ENCODE measurements around the gene RPP21.

The RPP21 gene

DNA sequence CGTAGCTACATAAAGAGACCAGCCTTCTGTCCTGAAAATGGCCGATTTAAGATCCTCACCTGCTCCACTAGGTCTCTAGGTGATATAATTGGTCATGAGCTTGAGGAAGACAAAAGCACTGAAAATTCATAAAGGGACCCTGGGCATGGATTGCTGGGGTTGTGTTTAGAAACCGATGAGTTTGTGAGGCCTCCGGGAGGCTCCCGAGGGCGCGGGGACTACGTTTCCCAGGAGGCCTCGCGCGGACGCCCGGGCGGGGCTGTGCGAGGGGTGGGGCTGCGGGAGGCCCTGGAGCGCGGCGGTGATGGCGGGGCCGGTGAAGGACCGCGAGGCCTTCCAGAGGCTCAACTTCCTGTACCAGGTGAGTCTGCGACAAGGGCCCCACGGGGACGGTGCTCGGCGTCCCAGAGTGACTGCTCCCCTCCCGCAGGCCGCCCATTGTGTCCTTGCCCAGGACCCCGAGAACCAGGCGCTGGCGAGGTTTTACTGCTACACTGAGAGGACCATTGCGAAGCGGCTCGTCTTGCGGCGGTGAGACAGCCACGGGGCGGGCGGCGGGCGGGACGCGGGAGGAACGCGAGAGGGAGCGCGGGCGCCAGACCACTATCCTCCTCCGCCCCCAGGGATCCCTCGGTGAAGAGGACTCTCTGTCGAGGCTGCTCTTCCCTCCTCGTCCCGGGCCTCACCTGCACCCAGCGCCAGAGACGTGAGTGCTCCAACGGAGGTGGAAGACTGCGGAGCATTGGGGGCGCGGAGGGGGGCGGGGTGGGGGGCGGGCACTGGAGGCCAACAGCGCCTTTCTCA, at the start of gene RPP21:
Gene RPP21, plus strand, starts transcription at position 289 of the 804 bp plus-strand sequence. Its CDS starts 16 bp downstream, at position 305.
- Mint-ChIP-seq H3K36me3 (peaks cover 16% of the 10 kb centered on the region), H3K4me3 (peak within 1 kb of the TSS; percentile 90), H3K27me3 (no peaks in the 10 kb centered on the region), H3K27ac (peak within 1 kb of the TSS; percentile 82), H3K4me1 (peaks cover 25% of the 10 kb centered on the region), H3K9me3 (no peaks in the 10 kb centered on the region)
- peak; percentile 97 for ATAC-seq (ENCODE audit: low read depth)
- DNase-seq (ENCODE audit: low spot score in 2 of 2) = peak; percentile 80 to 85

DNA sequence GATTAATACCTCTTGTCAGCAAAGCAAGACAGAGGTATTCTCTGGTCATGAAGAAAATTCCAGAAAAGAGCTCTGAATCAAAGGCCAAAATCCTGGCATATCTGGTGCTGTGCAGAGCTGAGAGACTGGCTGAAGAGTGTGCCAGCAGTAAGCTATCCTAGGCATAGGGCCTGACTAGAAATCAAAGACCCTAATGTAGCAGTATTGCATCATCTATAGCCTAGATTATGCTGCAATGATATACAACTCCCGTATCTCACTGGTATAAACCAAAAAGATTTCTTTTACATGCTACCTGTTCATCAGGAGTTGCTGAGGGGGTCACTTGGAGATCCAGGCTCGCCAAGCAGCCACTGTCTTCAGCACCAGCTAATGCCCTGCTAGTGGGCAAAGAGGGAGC, 49.1 kb upstream of the RPP21 start:
- ATAC-seq (ENCODE audit: low read depth) (no peak), DNase-seq (ENCODE audit: low spot score in 2 of 2) (no peak)
- Mint-ChIP-seq H3K27ac (no peak overlapping the region), H3K9me3 (no peaks in the 10 kb centered on the region), H3K4me1 (peaks cover 3% of the 10 kb centered on the region), H3K36me3 (peaks cover 30% of the 10 kb centered on the region), H3K4me3 (no peak overlapping the region), H3K27me3 (no peaks in the 10 kb centered on the region)

DNA sequence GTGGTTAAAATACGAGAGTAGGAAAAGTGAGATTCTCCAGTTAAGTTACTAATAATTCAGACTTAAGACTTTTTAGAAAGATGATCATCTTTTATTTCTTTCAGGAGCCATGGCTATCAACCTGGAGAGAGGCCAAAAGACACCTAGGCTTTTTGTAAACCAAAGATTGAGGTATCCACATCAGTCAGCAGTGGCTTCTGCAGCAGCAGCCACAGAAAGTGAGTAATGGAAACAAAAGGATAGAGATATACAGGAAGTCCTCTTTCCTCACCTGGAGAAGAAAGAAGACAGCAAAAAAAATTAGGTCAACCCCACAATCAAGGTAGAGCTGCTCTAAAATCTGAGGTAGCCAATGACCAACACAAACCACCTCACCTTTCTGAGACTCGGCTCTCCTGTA, 41.0 kb upstream of the RPP21 start:
- ATAC-seq (ENCODE audit: low read depth) = no peak
- Mint-ChIP-seq H3K9me3 (no peaks in the 10 kb centered on the region), H3K27ac (no peak overlapping the region), H3K27me3 (no peaks in the 10 kb centered on the region), H3K4me3 (no peak overlapping the region), H3K36me3 (peaks cover 32% of the 10 kb centered on the region), H3K4me1 (peaks cover 7% of the 10 kb centered on the region)
- DNase-seq (ENCODE audit: low spot score in 2 of 2) = no peak

DNA sequence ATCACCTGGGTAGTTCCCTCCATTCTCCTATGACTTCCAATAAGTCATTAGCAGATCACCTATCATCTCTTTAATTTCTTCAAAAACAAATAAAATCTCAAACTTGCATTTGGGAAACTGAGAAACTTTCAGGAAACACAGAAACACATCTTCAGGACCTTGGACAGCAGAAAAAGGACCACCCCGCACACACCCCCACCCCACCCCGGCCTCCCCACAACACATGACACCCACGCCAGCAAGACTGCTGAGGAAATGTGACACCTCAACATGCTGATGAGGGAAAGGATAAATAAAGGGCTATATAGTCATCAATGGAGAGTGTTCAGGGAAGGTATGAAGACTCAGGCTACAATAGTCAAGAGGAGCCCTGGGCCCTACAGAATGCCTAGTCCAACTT, 33.9 kb upstream of the RPP21 start:
- Mint-ChIP-seq H3K4me1 (peaks cover 24% of the 10 kb centered on the region), H3K36me3 (peaks cover 40% of the 10 kb centered on the region), H3K27me3 (no peaks in the 10 kb centered on the region), H3K4me3 (no peak overlapping the region), H3K9me3 (no peaks in the 10 kb centered on the region), H3K27ac (no peak overlapping the region)
- no peak for DNase-seq (ENCODE audit: low spot score in 2 of 2)
- ATAC-seq (ENCODE audit: low read depth) = no peak

DNA sequence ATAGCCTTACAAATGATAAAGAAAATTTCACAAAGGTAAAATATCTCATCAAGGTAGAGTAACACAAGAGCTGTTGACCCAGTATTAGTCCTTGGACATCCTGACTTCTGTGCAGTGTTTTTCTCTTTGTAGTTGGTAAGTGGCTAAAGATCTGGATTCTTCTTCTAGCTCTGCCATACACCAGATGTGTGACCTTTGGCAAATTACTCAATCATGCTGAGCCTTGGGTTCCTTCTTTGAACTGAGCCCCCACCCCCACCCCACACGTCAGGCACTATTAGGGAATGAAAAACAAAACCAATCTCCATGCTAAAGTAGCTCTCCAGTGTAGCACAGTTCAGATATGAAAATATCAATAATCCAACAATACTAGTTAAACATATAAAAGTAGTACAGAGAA, 33.3 kb upstream of the RPP21 start:
- DNase-seq (ENCODE audit: low spot score in 2 of 2) = no peak
- no peaks in the 10 kb centered on the region for H3K9me3 Mint-ChIP-seq
- H3K36me3 Mint-ChIP-seq = peaks cover 40% of the 10 kb centered on the region
- no peaks in the 10 kb centered on the region for H3K27me3 Mint-ChIP-seq
- H3K4me1 Mint-ChIP-seq = peaks cover 24% of the 10 kb centered on the region
- ATAC-seq (ENCODE audit: low read depth) = no peak
- no peak overlapping the region for H3K4me3 Mint-ChIP-seq
- no peak overlapping the region for H3K27ac Mint-ChIP-seq

DNA sequence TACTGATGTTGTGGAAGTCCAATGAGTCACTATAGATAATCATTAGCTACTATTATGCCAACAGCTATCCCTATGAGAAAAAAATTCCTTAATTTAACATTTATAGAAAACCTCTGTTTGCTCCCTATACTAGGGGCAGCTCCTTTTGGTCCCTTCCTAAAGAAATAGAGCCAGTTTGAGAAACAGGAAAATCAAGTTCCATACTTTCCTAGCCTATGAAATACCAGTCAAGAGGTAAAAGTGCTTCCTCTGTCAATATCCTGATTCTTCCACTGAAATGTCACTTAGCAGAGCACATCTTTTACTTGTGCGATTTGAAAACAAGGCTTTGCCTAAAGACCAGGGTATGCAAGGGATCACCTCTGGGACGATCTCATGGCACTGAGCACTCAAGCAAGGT, 32.7 kb upstream of the RPP21 start:
- H3K27ac Mint-ChIP-seq = no peak overlapping the region
- peaks cover 36% of the 10 kb centered on the region for H3K36me3 Mint-ChIP-seq
- H3K4me1 Mint-ChIP-seq = peaks cover 25% of the 10 kb centered on the region
- DNase-seq (ENCODE audit: low spot score in 2 of 2) (no peak), ATAC-seq (ENCODE audit: low read depth) (no peak)
- no peaks in the 10 kb centered on the region for H3K9me3 Mint-ChIP-seq
- H3K27me3 Mint-ChIP-seq = no peaks in the 10 kb centered on the region
- no peak overlapping the region for H3K4me3 Mint-ChIP-seq

DNA sequence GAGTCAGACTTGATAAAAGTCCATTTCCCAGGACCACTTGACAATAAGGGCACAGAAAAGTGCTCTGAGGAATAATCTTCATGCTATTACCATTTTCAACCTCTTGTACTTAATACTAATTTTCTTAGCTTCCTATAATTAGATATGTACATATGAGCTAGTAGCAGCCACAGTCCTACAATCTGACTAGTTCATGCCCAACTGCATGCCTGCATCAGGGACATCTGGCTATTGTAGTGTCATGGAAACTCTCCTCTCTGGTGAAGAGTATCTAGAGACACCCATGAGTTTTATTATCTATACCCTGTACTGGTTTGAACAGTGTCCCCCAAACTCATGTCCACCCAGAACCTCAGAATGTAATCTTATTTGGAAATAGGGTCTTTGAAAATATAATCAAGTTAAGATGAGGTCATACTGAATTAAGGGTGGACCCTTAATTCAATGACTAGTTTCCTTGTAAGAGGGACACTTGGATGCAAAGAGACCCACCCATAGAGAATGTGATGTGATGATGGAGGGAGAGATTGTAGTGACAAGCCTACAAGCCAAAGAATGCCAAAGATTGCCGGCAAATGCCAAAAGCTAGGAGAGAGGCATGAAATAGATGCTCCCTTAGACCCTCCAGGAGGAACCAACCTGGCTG, 32.2 kb upstream of the RPP21 start:
- no peak overlapping the region for H3K4me3 Mint-ChIP-seq
- H3K27me3 Mint-ChIP-seq = no peaks in the 10 kb centered on the region
- DNase-seq (ENCODE audit: low spot score in 2 of 2) = no peak
- peaks cover 30% of the 10 kb centered on the region for H3K4me1 Mint-ChIP-seq
- H3K36me3 Mint-ChIP-seq = peaks cover 40% of the 10 kb centered on the region
- ATAC-seq (ENCODE audit: low read depth) = no peak
- no peak overlapping the region for H3K27ac Mint-ChIP-seq
- no peaks in the 10 kb centered on the region for H3K9me3 Mint-ChIP-seq

DNA sequence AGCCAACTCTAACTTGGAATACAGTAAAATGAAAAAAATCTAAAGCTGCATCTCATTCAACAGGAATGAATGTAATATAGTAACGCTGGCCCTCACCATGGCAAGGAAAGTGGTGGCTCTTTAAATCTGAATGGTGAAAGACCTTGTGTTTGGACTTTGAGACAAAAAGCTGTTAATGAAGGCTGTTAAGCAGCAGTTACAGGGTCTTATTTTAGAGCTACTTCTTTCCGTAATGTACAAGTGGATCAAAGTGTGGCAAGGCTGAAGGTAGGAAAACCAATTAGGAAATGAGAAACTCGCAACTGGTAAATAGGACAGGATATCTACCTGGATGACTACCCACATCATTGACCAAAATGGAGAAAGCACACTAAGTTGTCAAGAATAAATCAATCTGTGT, 29.8 kb upstream of the RPP21 start:
- no peak overlapping the region for H3K27ac Mint-ChIP-seq
- H3K27me3 Mint-ChIP-seq = no peaks in the 10 kb centered on the region
- H3K36me3 Mint-ChIP-seq = peaks cover 26% of the 10 kb centered on the region
- H3K4me3 Mint-ChIP-seq = no peak overlapping the region
- ATAC-seq (ENCODE audit: low read depth) (no peak), DNase-seq (ENCODE audit: low spot score in 2 of 2) (no peak)
- no peaks in the 10 kb centered on the region for H3K9me3 Mint-ChIP-seq
- H3K4me1 Mint-ChIP-seq = peaks cover 35% of the 10 kb centered on the region

DNA sequence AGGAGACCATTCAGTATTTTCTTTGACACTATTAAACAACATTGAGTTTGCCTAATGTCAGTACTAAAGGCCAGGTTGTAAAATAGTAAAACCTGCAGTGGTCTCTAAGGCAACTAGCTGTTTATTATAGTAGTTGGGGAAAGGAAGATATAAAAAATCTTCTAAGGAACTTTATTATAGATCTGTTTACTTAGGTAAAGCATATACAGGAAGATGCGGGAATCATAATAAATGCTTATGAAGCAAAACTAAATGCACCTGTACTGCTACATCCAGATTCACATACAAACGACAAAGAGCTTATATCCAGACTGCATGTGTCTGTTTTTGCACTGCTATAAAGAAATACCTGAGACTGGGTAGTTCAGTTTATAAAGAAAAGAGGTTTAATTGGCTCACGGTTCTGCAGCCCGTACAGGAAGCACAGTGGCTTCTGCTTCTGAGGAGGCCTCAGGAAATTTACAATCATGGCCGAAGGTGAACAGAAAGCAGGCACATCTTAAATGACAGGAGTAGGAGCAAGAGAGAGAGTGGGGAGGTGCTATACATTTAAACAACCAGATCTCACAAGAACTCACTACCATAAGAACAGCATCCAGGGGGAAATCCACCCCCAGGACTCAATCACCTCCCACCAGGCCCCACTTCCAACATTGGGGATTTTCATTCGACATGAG, 26.9 kb upstream of the RPP21 start:
- Mint-ChIP-seq H3K4me3 (no peak overlapping the region), H3K36me3 (peaks cover 24% of the 10 kb centered on the region), H3K9me3 (no peaks in the 10 kb centered on the region), H3K27me3 (no peaks in the 10 kb centered on the region), H3K27ac (peak overlapping the region; percentile 73), H3K4me1 (peaks cover 43% of the 10 kb centered on the region)
- DNase-seq (ENCODE audit: low spot score in 2 of 2) (no peak), ATAC-seq (ENCODE audit: low read depth) (no peak)

DNA sequence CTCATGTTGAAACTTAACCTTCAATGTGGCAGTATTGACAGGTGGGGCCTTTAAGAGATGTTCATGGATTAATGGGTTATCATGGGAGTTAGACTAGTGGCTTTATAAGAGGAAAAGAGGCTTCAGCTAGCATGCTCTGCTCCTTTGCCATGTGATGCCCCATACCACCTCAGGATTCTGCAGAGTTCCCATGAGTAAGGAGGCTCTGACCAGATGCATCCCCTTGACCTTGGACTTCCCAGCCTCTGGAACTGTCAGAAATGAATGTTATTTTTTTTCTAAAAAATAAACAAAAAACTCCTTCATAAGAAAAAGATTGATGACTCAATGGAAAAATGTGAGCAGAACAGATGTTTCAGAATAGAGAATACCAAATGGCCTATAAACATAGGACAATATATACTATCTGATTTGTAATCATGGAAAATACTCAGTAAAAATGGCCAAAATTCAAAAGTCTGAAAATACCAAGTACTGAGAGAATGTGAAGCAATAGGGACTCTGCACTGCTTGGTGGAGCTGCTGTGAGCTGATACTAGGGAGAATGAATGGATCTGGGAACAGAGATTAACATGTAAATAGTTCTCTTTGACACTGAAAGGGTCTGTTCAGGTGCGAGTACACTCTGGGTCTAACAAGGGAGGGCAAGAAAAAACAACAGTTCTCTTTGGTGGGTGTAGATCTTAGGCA, 25.7 kb upstream of the RPP21 start:
- peak overlapping the region; percentile 18 for H3K27ac Mint-ChIP-seq
- no peaks in the 10 kb centered on the region for H3K9me3 Mint-ChIP-seq
- H3K4me1 Mint-ChIP-seq = peaks cover 43% of the 10 kb centered on the region
- DNase-seq (ENCODE audit: low spot score in 2 of 2) = no peak
- H3K27me3 Mint-ChIP-seq = no peaks in the 10 kb centered on the region
- peaks cover 16% of the 10 kb centered on the region for H3K36me3 Mint-ChIP-seq
- no peak for ATAC-seq (ENCODE audit: low read depth)
- no peak overlapping the region for H3K4me3 Mint-ChIP-seq

DNA sequence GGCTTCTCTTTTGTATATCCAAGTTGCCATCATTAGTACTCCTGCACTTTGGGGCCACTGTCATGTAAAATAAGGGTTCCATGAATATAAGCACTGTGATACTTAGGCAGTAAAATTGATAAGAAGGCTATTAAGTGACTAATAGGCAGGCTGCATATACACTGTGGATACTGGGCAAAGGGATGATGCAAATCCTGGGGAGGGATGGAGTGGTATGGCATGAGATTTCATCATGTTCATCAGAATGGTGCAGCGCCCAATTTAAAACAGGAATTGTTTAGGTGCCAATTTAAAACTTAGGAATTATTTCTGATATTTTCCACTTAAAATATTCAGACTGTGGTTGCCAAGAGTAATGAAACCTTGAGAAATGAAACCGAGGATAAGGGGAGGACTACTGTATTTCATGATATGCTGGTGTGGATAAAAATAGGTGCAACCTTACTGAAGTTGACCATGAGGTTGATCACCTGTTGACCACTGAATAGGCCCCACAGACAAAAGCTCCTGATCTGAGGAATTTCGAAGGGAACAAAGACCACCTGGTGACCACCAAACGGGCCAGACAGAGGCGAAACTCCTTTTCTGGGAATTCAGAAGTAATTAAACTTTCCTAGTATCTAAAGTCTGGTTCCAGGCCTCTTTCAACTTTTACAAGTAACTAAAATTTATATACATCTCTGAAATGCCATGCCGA, 23.1 kb upstream of the RPP21 start:
- Mint-ChIP-seq H3K4me3 (no peak overlapping the region), H3K4me1 (peaks cover 53% of the 10 kb centered on the region), H3K9me3 (no peaks in the 10 kb centered on the region), H3K36me3 (peaks cover 9% of the 10 kb centered on the region), H3K27ac (no peak overlapping the region), H3K27me3 (no peaks in the 10 kb centered on the region)
- DNase-seq (ENCODE audit: low spot score in 2 of 2) (no peak), ATAC-seq (ENCODE audit: low read depth) (no peak)

DNA sequence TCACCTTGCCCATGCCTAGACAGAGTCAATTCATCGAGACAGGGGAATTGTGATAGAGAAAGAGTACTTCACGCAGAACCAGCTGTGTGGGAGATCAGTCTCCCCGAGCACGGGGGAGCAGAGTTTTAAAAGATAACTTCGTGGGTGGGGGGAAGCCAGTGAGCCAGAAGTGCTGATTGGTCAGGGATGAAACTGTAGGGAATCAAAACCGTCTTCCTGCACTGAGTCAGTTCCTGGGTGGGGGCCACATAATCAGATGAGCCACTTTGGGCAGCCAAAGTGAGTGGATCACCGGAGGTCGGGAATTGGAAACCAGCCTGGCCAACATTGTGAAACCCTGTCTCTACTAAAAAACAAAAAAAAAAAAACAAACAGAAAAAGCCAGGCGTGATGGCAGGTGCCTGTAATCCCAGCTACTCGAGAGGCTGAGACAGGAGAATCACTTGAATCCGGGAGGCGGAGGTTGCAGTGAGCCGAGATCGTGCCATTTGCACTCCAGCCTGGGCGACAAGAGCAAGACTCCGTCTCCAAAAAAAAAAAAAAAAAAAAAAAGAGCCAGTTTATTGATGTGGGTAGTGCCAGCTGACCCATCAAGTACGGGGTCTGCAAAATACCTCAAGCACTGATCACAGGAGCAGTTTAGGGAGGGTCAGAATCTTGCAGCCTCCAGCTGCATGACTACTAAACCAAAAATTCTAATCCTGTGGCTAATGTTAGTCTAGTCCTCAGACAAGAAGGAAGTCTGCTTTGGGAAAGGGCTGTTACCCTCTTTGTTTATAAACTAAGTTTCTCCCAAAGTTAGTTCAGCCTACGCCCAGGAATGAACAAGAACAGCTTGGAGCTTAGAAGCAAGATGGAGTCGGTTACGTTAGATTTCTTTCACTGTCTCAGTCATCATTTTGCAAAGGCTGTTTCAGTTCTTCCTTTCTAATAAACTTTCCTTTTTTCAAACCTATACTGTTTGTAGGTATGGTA, 22.1 kb upstream of the RPP21 start:
- H3K4me3 Mint-ChIP-seq = no peak overlapping the region
- ATAC-seq (ENCODE audit: low read depth) (no peak), DNase-seq (ENCODE audit: low spot score in 2 of 2) (no peak)
- H3K4me1 Mint-ChIP-seq = peaks cover 56% of the 10 kb centered on the region
- H3K27me3 Mint-ChIP-seq = no peaks in the 10 kb centered on the region
- H3K9me3 Mint-ChIP-seq = no peaks in the 10 kb centered on the region
- H3K27ac Mint-ChIP-seq = no peak overlapping the region
- peaks cover 4% of the 10 kb centered on the region for H3K36me3 Mint-ChIP-seq

DNA sequence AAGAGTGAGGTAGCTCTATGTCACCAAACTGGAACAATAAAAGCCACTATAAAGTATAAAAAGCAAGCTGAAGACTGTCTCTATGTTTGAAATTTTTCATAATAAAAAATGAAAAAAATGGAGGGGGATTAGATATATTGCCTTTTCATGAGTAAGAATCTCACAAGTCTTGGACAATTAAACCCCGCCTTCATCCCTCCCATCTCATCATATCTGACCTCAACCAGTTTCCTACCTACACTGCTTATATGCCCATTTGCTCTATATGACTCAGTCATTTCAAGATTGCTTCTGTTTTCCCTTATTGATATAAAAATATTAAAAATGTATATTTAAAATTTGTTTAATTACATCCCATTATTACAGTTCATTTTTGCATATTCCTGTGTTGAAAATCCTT, 21.1 kb upstream of the RPP21 start:
- ATAC-seq (ENCODE audit: low read depth) (no peak), DNase-seq (ENCODE audit: low spot score in 2 of 2) (no peak)
- H3K27me3 Mint-ChIP-seq = no peaks in the 10 kb centered on the region
- H3K9me3 Mint-ChIP-seq = no peaks in the 10 kb centered on the region
- H3K4me1 Mint-ChIP-seq = peaks cover 51% of the 10 kb centered on the region
- no peak overlapping the region for H3K4me3 Mint-ChIP-seq
- H3K36me3 Mint-ChIP-seq = peaks cover 5% of the 10 kb centered on the region
- no peak overlapping the region for H3K27ac Mint-ChIP-seq

All from memory B cell (primary cell).